H1 (cell line): ENCODE measurements around the gene ENPP1. TPM values are rescaled to one million over a fixed set of nuclear protein-coding genes. Genes with fewer than 3 reads are reported as not detected.

Source experiments
- ATF2 ChIP-seq: IDR thresholded peaks from 2 replicates; pipeline ENCODE4 v1.6.1; 2012; ENCODE audit warnings: low read length, inconsistent platforms
- CHD2 ChIP-seq: IDR thresholded peaks from 2 replicates; pipeline ENCODE4 v1.6.1; 2012; ENCODE audit warnings: low read length, improper control_type of control experiment
- SIX5 ChIP-seq: IDR thresholded peaks from 2 replicates; pipeline ENCODE4 v1.6.1; 2011; ENCODE audit warnings: mild to moderate bottlenecking, low read depth, low read length
- SUZ12 ChIP-seq: fragments of 200-600 bp; sonication (generic); IDR thresholded peaks from 2 replicates; pipeline ENCODE4 v1.6.1; 2012; ENCODE audit warnings: mild to moderate bottlenecking, inconsistent platforms, low read length, moderate library complexity, mixed read lengths
- polyA plus RNA-seq, 7 experiments: library from polyadenylated mRNA; depleted of rRNA in 3 of 7; stranded (reverse) in 5 of 7; unstranded in 2 of 7; fragments of >200 nt in 5 of 7; fragments of 200-250 nt in 2 of 7; gene quantifications; 1 replicate in 5 of 7; 2 replicates in 1 of 7; 4 replicates in 1 of 7; pipeline versions ENCODE4 v1.2.1 to v1.2.3, GENCODE V29; 2011 to 2013; ENCODE audit warnings: missing spikeins in 2 of 7, mixed read lengths in 2 of 7
- total RNA-seq: library from RNA; stranded (reverse); fragmentation: NEBNext Ultra II Directional; extraction: Animal tissue kit (Norgen Biotek cat#: 25700); gene quantifications from 2 replicates; pipeline ENCODE4 v1.2.1, GENCODE V29; 2021

Gene ENPP1
- total and polyA plus RNA-seq, 2 of the 8 experiments (the other 6 are each of a cell fraction or from before 2014, with no cell fraction given): 10.1 to 39.1 TPM

GRCh38 chr6:131931063-131931750 lies 123.4 kb downstream of the ENPP1 start (continued):
- TF ChIP-seq ATF2 (no peak), SIX5 (no peak), CHD2 (no peak), SUZ12 (no peak)
